HG03565 (cell line): Measurements from ENCODE around the gene C9orf50.

Experiments used
- ATAC-seq: cut with Tn5 transposase; IDR thresholded peaks from one replicate; pipeline ENCODE4 v1.9.1; 2021; ENCODE audit warnings: mild to moderate bottlenecking, moderate library complexity; ENCODE audit not compliant: unreplicated experiment

Gene C9orf50

DNA sequence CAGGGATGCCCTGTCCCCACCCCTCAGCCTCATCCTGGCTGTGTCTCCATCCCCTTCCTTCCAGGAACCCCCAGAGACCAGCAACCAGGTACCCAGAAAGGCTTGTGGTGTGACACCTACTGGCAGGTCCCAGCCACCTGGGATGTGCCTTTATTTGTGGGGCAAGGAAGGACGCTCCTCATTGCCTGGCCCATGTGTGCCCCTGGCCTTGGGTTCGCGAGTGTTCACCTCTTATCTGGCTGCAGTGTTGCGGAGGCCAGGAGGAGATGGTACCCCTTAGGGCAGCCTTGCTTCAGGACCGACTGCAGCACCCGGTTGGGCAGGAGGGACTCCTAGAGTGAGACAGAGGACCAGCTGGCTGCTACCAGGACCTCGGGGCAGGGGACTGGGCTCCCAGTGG lies 8.8 kb downstream of the C9orf50 start:
- ATAC-seq: no peak

- no peak for ATAC-seq
Measured at GRCh38 chr9:129611307-129611800, 9.5 kb downstream of the C9orf50 start.

DNA sequence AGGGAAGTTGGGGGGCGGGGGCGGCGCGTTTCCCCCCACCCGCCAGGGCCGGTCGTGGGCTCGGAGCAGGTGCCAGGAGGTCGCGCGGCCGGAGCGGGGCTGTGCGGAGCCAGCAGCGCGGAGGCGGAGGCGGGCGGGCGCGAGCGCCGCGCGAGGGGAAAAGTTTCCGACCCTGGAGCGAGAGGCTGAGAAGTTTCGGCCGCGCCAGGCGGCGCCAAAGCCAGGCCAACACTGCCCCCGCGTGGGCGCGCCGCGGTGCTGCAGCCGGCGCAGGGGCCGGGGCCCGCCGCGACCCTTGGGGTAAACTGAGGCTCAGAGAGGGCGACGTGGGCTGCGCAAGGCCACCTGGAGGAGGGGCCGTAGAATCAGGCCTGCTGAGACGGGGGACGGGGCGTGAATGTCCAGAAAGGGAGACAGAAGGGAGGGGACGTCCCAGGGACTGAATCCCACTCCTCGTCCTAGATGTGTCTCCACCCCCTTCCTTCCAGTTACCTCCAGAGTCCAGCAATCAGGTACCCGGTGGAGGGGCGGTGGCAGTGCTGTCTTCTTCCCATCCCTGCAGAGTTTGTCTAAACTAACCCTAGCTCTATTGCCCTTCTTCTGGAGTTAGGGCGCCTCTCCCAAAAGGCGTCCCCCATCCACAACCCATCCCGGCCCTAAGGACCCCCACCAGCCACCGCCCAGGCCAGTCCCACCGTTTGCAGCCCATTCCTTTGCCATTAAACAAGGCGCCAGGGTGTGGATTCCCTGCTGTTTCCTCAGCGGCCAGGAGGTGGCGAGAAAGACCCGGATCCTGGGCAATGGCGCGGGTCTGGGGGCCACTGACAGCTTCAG lies 10.2 kb downstream of the C9orf50 start:
- peak; percentile 40 for ATAC-seq

DNA sequence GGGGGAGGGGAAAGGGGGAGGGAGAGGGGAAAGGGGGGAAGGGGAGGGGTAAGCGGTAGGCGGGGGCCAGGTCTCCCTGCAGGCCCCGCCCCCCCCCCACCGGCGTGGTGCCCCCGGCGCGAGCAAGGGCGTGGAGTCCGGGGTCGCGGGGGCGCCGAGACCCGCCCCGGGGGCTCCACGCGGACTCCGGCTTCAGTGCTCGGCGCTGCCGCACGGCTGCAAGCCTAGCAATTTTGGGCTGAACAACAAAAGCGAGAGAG lies 10.8 kb downstream of the C9orf50 start:
- no peak for ATAC-seq

GRCh38 chr9:129609486-129610212 lies 11.3 kb downstream of the C9orf50 start:
- no peak for ATAC-seq

GRCh38 chr9:129608561-129609481 lies 12.1 kb downstream of the C9orf50 start:
- ATAC-seq: no peak

GRCh38 chr9:129607027-129607387 lies 13.9 kb downstream of the C9orf50 start:
- no peak for ATAC-seq

GRCh38 chr9:129606161-129607026 lies 14.5 kb downstream of the C9orf50 start:
- no peak for ATAC-seq

GRCh38 chr9:129604766-129605163 lies 16.1 kb downstream of the C9orf50 start:
- no peak for ATAC-seq

- ATAC-seq: no peak
Measured at GRCh38 chr9:129604056-129604765, 16.7 kb downstream of the C9orf50 start.

DNA sequence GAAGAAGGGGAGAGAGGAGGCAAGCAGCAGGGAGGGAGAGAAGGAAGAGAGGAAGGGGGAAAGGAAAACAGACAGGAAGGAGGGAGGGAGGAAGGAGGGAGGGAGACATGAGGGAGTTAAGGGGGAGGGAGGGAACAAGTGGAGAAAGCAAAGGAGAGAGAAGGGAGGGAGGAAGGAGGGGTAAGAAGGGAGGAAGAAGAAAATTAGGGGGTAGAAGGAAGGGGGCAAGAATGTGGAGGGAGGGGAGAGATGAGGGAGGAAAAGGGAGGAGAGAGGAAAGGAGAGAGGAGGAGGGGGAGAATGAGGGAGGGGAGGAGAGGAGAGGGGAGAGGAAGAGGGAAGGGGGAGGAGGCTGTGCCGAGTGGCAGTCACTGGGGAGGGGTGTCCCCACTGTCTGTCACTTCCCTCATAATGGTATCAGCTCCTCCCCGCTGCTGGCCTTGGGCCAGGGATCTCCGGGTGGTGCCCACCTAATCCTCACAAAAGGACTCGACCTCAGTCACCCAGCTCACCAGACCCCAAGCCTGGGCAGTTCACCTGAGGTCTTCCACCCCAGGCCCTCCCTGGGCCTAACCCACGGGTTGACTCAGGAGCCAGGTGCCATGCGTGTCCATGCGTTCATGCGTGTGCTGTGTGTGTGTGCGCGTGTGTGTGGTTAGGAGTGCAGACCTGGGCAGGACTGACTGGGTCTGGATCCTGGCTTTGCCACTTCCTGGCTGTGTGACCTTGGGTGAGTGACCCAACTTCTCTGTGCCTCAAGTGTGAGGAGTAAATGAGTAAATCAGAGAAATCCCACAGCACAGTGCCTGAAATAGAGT lies 18.1 kb downstream of the C9orf50 start:
- ATAC-seq: no peak

DNA sequence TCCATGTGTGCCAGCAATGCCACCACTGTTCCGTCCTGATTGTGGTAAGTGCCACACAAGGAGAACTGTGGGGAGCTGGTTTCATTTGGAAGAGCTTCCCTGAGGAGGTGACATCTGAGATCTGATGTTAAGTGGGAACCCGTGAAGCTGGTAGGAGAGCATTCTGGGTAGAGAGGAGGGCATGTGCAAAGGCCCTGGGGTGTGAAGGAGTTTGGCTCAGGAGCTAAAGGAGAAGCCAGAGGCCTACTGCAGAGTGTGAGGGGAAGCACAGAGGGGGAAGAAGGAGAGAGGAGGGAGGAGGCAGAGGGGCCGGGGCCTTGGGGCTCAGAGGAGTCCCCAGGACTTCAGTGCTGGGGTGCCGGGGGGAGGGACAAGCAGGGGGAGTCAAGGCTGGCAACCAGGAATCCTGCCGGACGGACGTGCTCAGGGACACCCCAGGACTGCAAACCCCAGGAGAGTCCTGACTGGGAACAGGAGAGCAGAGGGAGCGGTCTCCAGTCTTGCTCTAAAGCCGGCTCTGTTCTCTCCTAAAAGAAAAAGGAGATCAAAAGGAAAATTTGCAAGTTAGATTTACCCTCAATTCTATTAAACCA lies 19.7 kb downstream of the C9orf50 start:
- no peak for ATAC-seq

- no peak for ATAC-seq
Measured at GRCh38 chr9:129598089-129598596, 22.8 kb downstream of the C9orf50 start.

- ATAC-seq: no peak
Measured at GRCh38 chr9:129597355-129598088, 23.4 kb downstream of the C9orf50 start.

DNA sequence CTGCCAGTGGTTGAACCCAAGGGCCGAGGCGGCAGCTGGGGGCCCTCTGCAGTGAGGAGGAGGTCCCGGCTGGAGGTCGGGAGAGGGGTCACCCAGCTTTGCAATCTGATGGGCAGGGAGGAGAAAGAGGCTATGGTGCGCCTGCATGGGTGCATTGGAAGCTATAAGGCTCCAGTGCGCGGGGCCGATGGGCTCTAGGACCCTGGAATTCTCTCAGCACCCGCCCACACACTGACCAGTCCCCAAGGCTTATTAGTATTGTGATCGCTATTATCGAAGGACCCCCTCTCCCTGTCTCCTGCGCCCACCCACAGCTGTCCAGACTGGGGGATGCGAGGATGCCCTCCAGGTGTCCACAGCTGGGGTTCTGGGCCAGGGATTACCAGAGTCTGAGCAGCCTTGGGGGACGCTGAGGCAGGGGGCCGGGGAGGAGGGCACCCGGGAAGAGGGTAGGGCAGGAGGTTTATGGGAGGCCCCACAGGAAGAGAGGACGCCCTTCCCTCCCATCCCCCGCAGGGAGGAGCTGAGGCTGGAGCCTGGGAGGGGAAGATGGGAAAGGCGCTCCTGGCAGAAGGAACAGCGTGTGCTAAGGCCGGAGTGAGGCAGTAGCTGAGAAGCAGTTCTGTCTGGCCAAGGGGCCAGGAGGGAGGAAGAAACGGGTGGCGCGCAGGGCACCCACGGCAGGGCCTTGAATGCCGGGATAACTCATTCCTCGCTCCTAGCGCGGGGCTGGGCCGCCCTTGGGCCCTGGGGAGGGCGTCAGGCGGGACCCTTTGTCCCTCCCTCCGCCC lies 24.2 kb downstream of the C9orf50 start:
- no peak for ATAC-seq

GRCh38 chr9:129595903-129596540 lies 24.9 kb downstream of the C9orf50 start:
- no peak for ATAC-seq
